ENCODE measurements around the gene CATSPERE.

- TF ChIP-seq EGR1 (IDR thresholded peaks at IDR 0.05) (no peak), NFIC (IDR thresholded peaks at IDR 0.05) (no peak), FOXM1 (IDR thresholded peaks at IDR 0.05; ENCODE audit: borderline replicate concordance, low read depth) (no peak)
Observed at GRCh38 chr1:244603498-244603897, 142.4 kb downstream of the CATSPERE start.

Measured in Ishikawa (cell line).